ENCODE measurements around the gene HOXC12. TPM values are rescaled to one million over a fixed set of nuclear protein-coding genes. Genes with fewer than 3 reads are reported as not detected.
A peak's percentile ranks its signal among the peaks of the same experiment; 100 is the strongest.

The HOXC12 gene
- total RNA-seq, 2 experiments from 2014 or later, result not detected

- peaks cover 0 to 39% of the 10 kb centered on the region in 2 experiments for H3K9me3 ChIP-seq (ENCODE audit: control insufficient read depth in 1 of 2, insufficient read depth in 1 of 2, low read length in 2 of 2)
- DNase-seq, result no peak
- Mint-ChIP-seq H3K9me3 (no peaks in the 10 kb centered on the region), H3K36me3 (ENCODE audit: low read depth) (no peaks in the 10 kb centered on the region), H3K4me1 (ENCODE audit: low read depth) (peaks cover 44% of the 10 kb centered on the region), H3K4me3 (peak overlapping the region; percentile 47), H3K27ac (no peak overlapping the region), H3K27me3 (peaks cover 100% of the 10 kb centered on the region)
- intact Hi-C loops (cut with DNase I, micrococcal nuclease), result loop anchor here (2.0 to 10.0 kb wide), 4 partner anchors 193 to 375 kb away; partner anchors contain the start of genes GPR84 (in 1 of the 2) and ZNF385A (in 1 of the 2)
- H3K27me3 ChIP-seq (ENCODE audit: control insufficient read depth in 1 of 2, insufficient read depth in 2 of 2, low read length in 2 of 2), result peaks cover 91 to 96% of the 10 kb centered on the region in 2 experiments
- TF ChIP-seq, protein P1, sequence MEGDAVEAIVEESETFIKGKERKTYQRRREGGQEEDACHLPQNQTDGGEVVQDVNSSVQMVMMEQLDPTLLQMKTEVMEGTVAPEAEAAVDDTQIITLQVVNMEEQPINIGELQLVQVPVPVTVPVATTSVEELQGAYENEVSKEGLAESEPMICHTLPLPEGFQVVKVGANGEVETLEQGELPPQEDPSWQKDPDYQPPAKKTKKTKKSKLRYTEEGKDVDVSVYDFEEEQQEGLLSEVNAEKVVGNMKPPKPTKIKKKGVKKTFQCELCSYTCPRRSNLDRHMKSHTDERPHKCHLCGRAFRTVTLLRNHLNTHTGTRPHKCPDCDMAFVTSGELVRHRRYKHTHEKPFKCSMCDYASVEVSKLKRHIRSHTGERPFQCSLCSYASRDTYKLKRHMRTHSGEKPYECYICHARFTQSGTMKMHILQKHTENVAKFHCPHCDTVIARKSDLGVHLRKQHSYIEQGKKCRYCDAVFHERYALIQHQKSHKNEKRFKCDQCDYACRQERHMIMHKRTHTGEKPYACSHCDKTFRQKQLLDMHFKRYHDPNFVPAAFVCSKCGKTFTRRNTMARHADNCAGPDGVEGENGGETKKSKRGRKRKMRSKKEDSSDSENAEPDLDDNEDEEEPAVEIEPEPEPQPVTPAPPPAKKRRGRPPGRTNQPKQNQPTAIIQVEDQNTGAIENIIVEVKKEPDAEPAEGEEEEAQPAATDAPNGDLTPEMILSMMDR (IDR thresholded peaks at IDR 0.05), result no peak
- H3K36me3 ChIP-seq (ENCODE audit: insufficient read depth, low read length), result no peaks in the 10 kb centered on the region
- ChIA-PET POLR2A (interaction anchor here (1.0 kb wide), 1 partner anchor 194 kb away, joined by 3 read pairs; no protein-coding TSS in a partner anchor), CTCF (interaction anchor here (0.6 to 6.3 kb wide), 7 partner anchors 25 to 207 kb away, joined by 3 to 59 read pairs (median 5); partner anchors contain the start of gene HOXC5)
- no peak overlapping the region for H3K4me3 ChIP-seq (ENCODE audit: low read length)
- H3K27ac ChIP-seq (ENCODE audit: low read depth in 1 of 2, low read length in 2 of 2), result no peak overlapping the region
- no peak for ATAC-seq (ENCODE audit: poor library complexity)
- H3K4me1 ChIP-seq (ENCODE audit: insufficient read depth, low read length), result peaks cover 43% of the 10 kb centered on the region
Observed at GRCh38 chr12:54007538-54008259, 53.0 kb downstream of the HOXC12 start.

DNA sequence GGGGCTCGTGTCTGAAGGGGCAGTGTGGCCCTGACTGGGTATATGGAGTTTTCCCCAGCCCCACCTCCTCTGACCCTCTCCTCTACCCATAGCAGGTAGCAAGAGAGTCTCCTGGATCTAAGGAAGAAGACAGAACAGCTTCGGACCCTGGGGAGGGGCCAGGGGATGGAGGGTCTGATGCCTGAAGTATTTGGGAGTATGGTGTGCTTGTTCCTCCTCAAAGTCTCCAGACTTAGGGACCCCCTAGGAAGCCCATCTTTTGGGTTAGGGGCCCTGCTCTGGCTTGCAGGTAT is 53.5 kb downstream of the HOXC12 start:
- H3K4me3 Mint-ChIP-seq, result no peak overlapping the region
- no peak overlapping the region for H3K27ac ChIP-seq (ENCODE audit: low read depth in 1 of 2, low read length in 2 of 2)
- H3K9me3 ChIP-seq (ENCODE audit: control insufficient read depth in 1 of 2, insufficient read depth in 1 of 2, low read length in 2 of 2), result peaks cover 0 to 39% of the 10 kb centered on the region in 2 experiments
- peaks cover 100% of the 10 kb centered on the region for H3K27me3 Mint-ChIP-seq
- H3K27me3 ChIP-seq (ENCODE audit: control insufficient read depth in 1 of 2, insufficient read depth in 2 of 2, low read length in 2 of 2), result peaks cover 91 to 96% of the 10 kb centered on the region in 2 experiments
- ChIA-PET CTCF (interaction anchor here (0.8 to 6.3 kb wide), 6 partner anchors 25 to 206 kb away, joined by 3 to 59 read pairs (median 12); partner anchors contain the start of gene HOXC5), POLR2A (interaction anchor here (1.3 to 1.4 kb wide), 2 partner anchors 9 to 181 kb away, joined by 3 to 8 read pairs; partner anchors contain the start of gene SMUG1)
- no peaks in the 10 kb centered on the region for H3K36me3 ChIP-seq (ENCODE audit: insufficient read depth, low read length)
- H3K4me1 ChIP-seq (ENCODE audit: insufficient read depth, low read length), result peaks cover 43% of the 10 kb centered on the region
- peaks cover 44% of the 10 kb centered on the region for H3K4me1 Mint-ChIP-seq (ENCODE audit: low read depth)
- H3K9me3 Mint-ChIP-seq, result no peaks in the 10 kb centered on the region
- TF ChIP-seq, protein P1 (IDR thresholded peaks at IDR 0.05), result no peak
- DNase-seq, result no peak
- H3K27ac Mint-ChIP-seq, result no peak overlapping the region
- H3K36me3 Mint-ChIP-seq (ENCODE audit: low read depth), result no peaks in the 10 kb centered on the region
- H3K4me3 ChIP-seq (ENCODE audit: low read length), result no peak overlapping the region
- no peak for ATAC-seq (ENCODE audit: poor library complexity)
- intact Hi-C loops (cut with DNase I, micrococcal nuclease), result loop anchor here (5.0 to 10.0 kb wide), 3 partner anchors 357 to 374 kb away; partner anchors contain the start of genes GPR84 (in 1 of the 2) and ZNF385A (in 1 of the 2)

Small RNAs within 50 kb of the gene (microRNA-seq; reads per million reads assigned to microRNA genes)
- 1.0 reads per million for gene MIR196A2 (ENCODE audit: borderline microRNAs expressed, borderline replicate concordance)

Other genes with a start within 250 kb of the HOXC12 start
- gene CALCOCO1, start 227.5 kb upstream of the HOXC12 start, total RNA-seq, result 10 to 100 TPM; 66.8 to 69.3 TPM
- not detected for gene CISTR, start 202.9 kb upstream of the HOXC12 start, total RNA-seq
- not detected for gene HOXC13, start 16.1 kb upstream of the HOXC12 start, total RNA-seq
- not detected for gene HOXC11, start 18.2 kb downstream of the HOXC12 start, total RNA-seq
- not detected for gene HOTAIR, start 20.1 kb downstream of the HOXC12 start, total RNA-seq
- not detected for gene HOXC10, start 30.2 kb downstream of the HOXC12 start, total RNA-seq
- gene HOXC9, start 45.3 kb downstream of the HOXC12 start, total RNA-seq, result not detected
- gene HOXC8, start 54.1 kb downstream of the HOXC12 start, total RNA-seq, result not detected
- gene HOXC6, start 73.5 kb downstream of the HOXC12 start, total RNA-seq, result not detected
- not detected for gene HOXC5, start 78.1 kb downstream of the HOXC12 start, total RNA-seq
- not detected for gene HOXC4, start 98.9 kb downstream of the HOXC12 start, total RNA-seq
- gene SMUG1, start 234.1 kb downstream of the HOXC12 start, total RNA-seq, result 1 to 10 TPM; 2.4 to 3.7 TPM

All from CD4-positive, alpha-beta T cell (primary cell).